ENCODE data around the gene LGALS16.

LGALS16 gene

GRCh38 chr19:39692166-39692565, 36.5 kb downstream of the LGALS16 start:
- TF ChIP-seq SUZ12 (IDR thresholded peaks at IDR 0.05; ENCODE audit: extremely low read depth, insufficient read depth, insufficient read length) (no peak), YY1 (IDR thresholded peaks at IDR 0.05; ENCODE audit: insufficient read depth, insufficient read length) (no peak), ZNF274 (IDR thresholded peaks at IDR 0.05; ENCODE audit: low read depth, low read length) (no peak)
- no peak overlapping the region for H3K4me3 ChIP-seq (ENCODE audit: insufficient read length, low read depth)
- H3K36me3 ChIP-seq (ENCODE audit: insufficient read depth, insufficient read length, low read length) = no peaks in the 10 kb centered on the region
- DNase-seq (ENCODE audit: low read depth, low spot score) = no peak
- H3K27me3 ChIP-seq (ENCODE audit: insufficient read depth, insufficient read length) = no peaks in the 10 kb centered on the region
- H3K9me3 ChIP-seq (ENCODE audit: insufficient read depth, low read length) = peaks cover 6% of the 10 kb centered on the region; the same call in 1 of the 2 replicates
- H3K9ac ChIP-seq (ENCODE audit: insufficient read length, low read depth) = no peak overlapping the region
- no peaks in the 10 kb centered on the region for H3K4me1 ChIP-seq (ENCODE audit: insufficient read depth, insufficient read length)

- TF ChIP-seq YY1 (IDR thresholded peaks at IDR 0.05; ENCODE audit: insufficient read depth, insufficient read length) = no peak
- no peak overlapping the region for H3K4me3 ChIP-seq (ENCODE audit: insufficient read length, low read depth)
- no peaks in the 10 kb centered on the region for H3K27me3 ChIP-seq (ENCODE audit: insufficient read depth, insufficient read length)
- H3K9me3 ChIP-seq (ENCODE audit: insufficient read depth, low read length) = peaks cover 6% of the 10 kb centered on the region; the same call in 1 of the 2 replicates
- no peaks in the 10 kb centered on the region for H3K4me1 ChIP-seq (ENCODE audit: insufficient read depth, insufficient read length)
- no peak overlapping the region for H3K9ac ChIP-seq (ENCODE audit: insufficient read length, low read depth)
- DNase-seq (ENCODE audit: low read depth, low spot score) = no peak
- no peaks in the 10 kb centered on the region for H3K36me3 ChIP-seq (ENCODE audit: insufficient read depth, insufficient read length, low read length)
Observed at GRCh38 chr19:39692822-39693221, 37.1 kb downstream of the LGALS16 start.

- no peaks in the 10 kb centered on the region for H3K27me3 ChIP-seq (ENCODE audit: insufficient read depth, insufficient read length)
- H3K9ac ChIP-seq (ENCODE audit: insufficient read length, low read depth) = no peak overlapping the region
- no peaks in the 10 kb centered on the region for H3K36me3 ChIP-seq (ENCODE audit: insufficient read depth, insufficient read length, low read length)
- TF ChIP-seq YY1 (IDR thresholded peaks at IDR 0.05; ENCODE audit: insufficient read depth, insufficient read length) = no peak
- no peak for TF ChIP-seq ZNF274 (IDR thresholded peaks at IDR 0.05; ENCODE audit: low read depth, low read length)
- no peak for TF ChIP-seq SUZ12 (IDR thresholded peaks at IDR 0.05; ENCODE audit: extremely low read depth, insufficient read depth, insufficient read length)
- no peak for DNase-seq (ENCODE audit: low read depth, low spot score)
- H3K4me3 ChIP-seq (ENCODE audit: insufficient read length, low read depth) = no peak overlapping the region
- H3K4me1 ChIP-seq (ENCODE audit: insufficient read depth, insufficient read length) = no peaks in the 10 kb centered on the region
- H3K9me3 ChIP-seq (ENCODE audit: insufficient read depth, low read length) = no peaks in the 10 kb centered on the region
Observed at GRCh38 chr19:39695759-39696158, 40.0 kb downstream of the LGALS16 start.

GRCh38 chr19:39696387-39696786, 40.7 kb downstream of the LGALS16 start:
- no peaks in the 10 kb centered on the region for H3K27me3 ChIP-seq (ENCODE audit: insufficient read depth, insufficient read length)
- DNase-seq (ENCODE audit: low read depth, low spot score) = no peak
- no peak overlapping the region for H3K9ac ChIP-seq (ENCODE audit: insufficient read length, low read depth)
- H3K4me3 ChIP-seq (ENCODE audit: insufficient read length, low read depth) = no peak overlapping the region
- H3K36me3 ChIP-seq (ENCODE audit: insufficient read depth, insufficient read length, low read length) = no peaks in the 10 kb centered on the region
- no peaks in the 10 kb centered on the region for H3K4me1 ChIP-seq (ENCODE audit: insufficient read depth, insufficient read length)
- TF ChIP-seq SUZ12 (IDR thresholded peaks at IDR 0.05; ENCODE audit: extremely low read depth, insufficient read depth, insufficient read length) (no peak), YY1 (IDR thresholded peaks at IDR 0.05; ENCODE audit: insufficient read depth, insufficient read length) (no peak), ZNF274 (IDR thresholded peaks at IDR 0.05; ENCODE audit: low read depth, low read length) (no peak)
- no peaks in the 10 kb centered on the region for H3K9me3 ChIP-seq (ENCODE audit: insufficient read depth, low read length)

- no peaks in the 10 kb centered on the region for H3K9me3 ChIP-seq (ENCODE audit: insufficient read depth, low read length)
- no peak overlapping the region for H3K4me3 ChIP-seq (ENCODE audit: insufficient read length, low read depth)
- H3K9ac ChIP-seq (ENCODE audit: insufficient read length, low read depth) = no peak overlapping the region
- no peak for TF ChIP-seq YY1 (IDR thresholded peaks at IDR 0.05; ENCODE audit: insufficient read depth, insufficient read length)
- TF ChIP-seq SUZ12 (IDR thresholded peaks at IDR 0.05; ENCODE audit: extremely low read depth, insufficient read depth, insufficient read length) = no peak
- no peak for TF ChIP-seq ZNF274 (IDR thresholded peaks at IDR 0.05; ENCODE audit: low read depth, low read length)
- no peaks in the 10 kb centered on the region for H3K27me3 ChIP-seq (ENCODE audit: insufficient read depth, insufficient read length)
- no peaks in the 10 kb centered on the region for H3K36me3 ChIP-seq (ENCODE audit: insufficient read depth, insufficient read length, low read length)
- no peaks in the 10 kb centered on the region for H3K4me1 ChIP-seq (ENCODE audit: insufficient read depth, insufficient read length)
- no peak for DNase-seq (ENCODE audit: low read depth, low spot score)
Observed at GRCh38 chr19:39698535-39698934, 42.8 kb downstream of the LGALS16 start.

GRCh38 chr19:39701291-39701690, 45.6 kb downstream of the LGALS16 start:
- Histone ChIP-seq H3K9ac (ENCODE audit: insufficient read length, low read depth) (no peak overlapping the region), H3K9me3 (ENCODE audit: insufficient read depth, low read length) (no peaks in the 10 kb centered on the region), H3K4me3 (ENCODE audit: insufficient read length, low read depth) (no peak overlapping the region), H3K27me3 (ENCODE audit: insufficient read depth, insufficient read length) (no peaks in the 10 kb centered on the region), H3K36me3 (ENCODE audit: insufficient read depth, insufficient read length, low read length) (no peaks in the 10 kb centered on the region), H3K4me1 (ENCODE audit: insufficient read depth, insufficient read length) (no peaks in the 10 kb centered on the region)
- no peak for TF ChIP-seq SUZ12 (IDR thresholded peaks at IDR 0.05; ENCODE audit: extremely low read depth, insufficient read depth, insufficient read length)
- no peak for DNase-seq (ENCODE audit: low read depth, low spot score)

- H3K27me3 ChIP-seq (ENCODE audit: insufficient read depth, insufficient read length) = no peaks in the 10 kb centered on the region
- no peak within 1 kb of the TSS for H3K4me3 ChIP-seq (ENCODE audit: insufficient read length, low read depth)
- H3K9me3 ChIP-seq (ENCODE audit: insufficient read depth, low read length) = no peaks in the 10 kb centered on the region
- H3K4me1 ChIP-seq (ENCODE audit: insufficient read depth, insufficient read length) = no peaks in the 10 kb centered on the region
- TF ChIP-seq ZNF274 (IDR thresholded peaks at IDR 0.05; ENCODE audit: low read depth, low read length) (no peak), SUZ12 (IDR thresholded peaks at IDR 0.05; ENCODE audit: extremely low read depth, insufficient read depth, insufficient read length) (no peak)
- H3K36me3 ChIP-seq (ENCODE audit: insufficient read depth, insufficient read length, low read length) = no peaks in the 10 kb centered on the region
- no peak within 1 kb of the TSS for H3K9ac ChIP-seq (ENCODE audit: insufficient read length, low read depth)
- no peak for DNase-seq (ENCODE audit: low read depth, low spot score)
Observed at GRCh38 chr19:39704181-39705044, 48.7 kb downstream of the LGALS16 start, which contains the start of gene LGALS14. Gene LGALS14, plus strand, starts transcription at chr19:39704481. Its CDS starts 48 bp downstream, at chr19:39704529.
